Panc1 (cell line): ENCODE data around the gene CDKL1. TPM values are rescaled to one million over a fixed set of nuclear protein-coding genes. Genes with fewer than 3 reads are reported as not detected.

Source experiments
- ATAC-seq: fragments of 200-7000 bp; cut with Tn5 transposase; 2 replicates; pipeline ENCODE4 v1.9.1; 2020; ENCODE audit warnings: mild to moderate bottlenecking, moderate library complexity
- BruUV-seq: library from RNA; stranded (reverse); fragments of 400-500 nt; replicated peaks from 2 replicates; lab custom pipeline; 2021; lab: Mats Ljungman, UMichigan
- CTCF ChIA-PET: fragments of 300-600 bp; sonication (Branson Sonifier 250); formaldehyde crosslinking; loops from one replicate; lab custom pipeline; 2022; ENCODE audit warnings: antibody characterized with exemption; lab: Charles Lee
- POLR2A ChIA-PET: fragments of 300-600 bp; sonication (Branson Sonifier 250); formaldehyde crosslinking; loops from one replicate; lab custom pipeline; 2022; ENCODE audit warnings: antibody characterized with exemption; lab: Charles Lee
- DNase-seq: peaks from one replicate; pipeline ENCODE4 v3.0.0-alpha.2; 2010; ENCODE audit warnings: low read depth, low spot score
- H3K27ac ChIP-seq: 2 replicates; pipeline ENCODE4 v1.5.1; 2011; ENCODE audit warnings: mild to moderate bottlenecking, low read length, inconsistent platforms
- H3K27me3 ChIP-seq: fragments of 200-500 bp; sonication (Bioruptor generic); 2 replicates; pipeline ENCODE4 v1.6.0; 2014; ENCODE audit warnings: low read length, inconsistent platforms; ENCODE audit not compliant: control insufficient read depth, insufficient read depth
- H3K36me3 ChIP-seq: fragments of 200-500 bp; sonication (Bioruptor generic); 2 replicates; pipeline ENCODE4 v1.5.1; 2014; ENCODE audit warnings: inconsistent platforms, mild to moderate bottlenecking, low read length, moderate library complexity; ENCODE audit not compliant: control insufficient read depth, insufficient read depth
- H3K4me1 ChIP-seq: 2 replicates; pipeline ENCODE4 v1.5.1; 2011; ENCODE audit warnings: inconsistent platforms, mild to moderate bottlenecking, low read length, moderate library complexity; ENCODE audit not compliant: control insufficient read depth, insufficient read depth
- H3K4me3 ChIP-seq, 2 experiments: 2 replicates each; pipeline ENCODE4 v1.5.1; 2011 to 2012; ENCODE audit warnings: low read depth in 2 of 2, low read length in 2 of 2, mild to moderate bottlenecking in 2 of 2, inconsistent platforms in 1 of 2, moderate library complexity in 1 of 2
- H3K9me3 ChIP-seq: fragments of 200-500 bp; sonication (Bioruptor generic); 2 replicates; pipeline ENCODE4 v1.5.1; 2014; ENCODE audit warnings: low read depth, mild to moderate bottlenecking, inconsistent platforms, low read length, moderate library complexity; ENCODE audit not compliant: control insufficient read depth, insufficient read depth
- POLR2AphosphoS5 ChIP-seq: IDR thresholded peaks from 2 replicates; pipeline ENCODE4 v1.6.1; 2012; ENCODE audit warnings: mild to moderate bottlenecking, low read depth, low read length, moderate library complexity
- SIN3A ChIP-seq: IDR thresholded peaks from 2 replicates; pipeline ENCODE4 v1.6.1; 2012; ENCODE audit warnings: low read depth, mild to moderate bottlenecking, low read length, moderate library complexity, borderline replicate concordance; ENCODE audit not compliant: insufficient read depth
- TCF7L2 ChIP-seq: IDR thresholded peaks from 2 replicates; pipeline ENCODE4 v1.6.1; 2011; ENCODE audit warnings: mild to moderate bottlenecking, low read depth, low read length, inconsistent platforms
- in situ Hi-C: cut with HindIII; loops from 2 replicates; pipeline ENCODE4 v1.10.0; 2016; ENCODE audit warnings: low sequenced_read_pairs, low pct_unique_long_range_greater_than_20kb
- intact Hi-C: fragments of 100-400 bp; cut with micrococcal nuclease; formaldehyde crosslinking; loops from one replicate; pipeline ENCODE4 v1.10.0; 2022; ENCODE audit not compliant: unreplicated experiment
- total RNA-seq: library from RNA; stranded (reverse); gene quantifications from one replicate; pipeline ENCODE4 v1.2.1, GENCODE V29; 2021; ENCODE audit not compliant: unreplicated experiment
- TF ChIP-seq, protein P1 (sequence below): fragments of 450-650 bp; IDR thresholded peaks from 2 replicates; pipeline ENCODE4 v1.5.1; 2017; ENCODE audit warnings: mild to moderate bottlenecking
- TF ChIP-seq, protein P2 (sequence below), 2 experiments: IDR thresholded peaks; 2 replicates each; pipeline ENCODE4 v1.6.1; 2011 to 2012; ENCODE audit warnings: low read depth in 2 of 2, control low read depth in 1 of 2, low read length in 1 of 2, mild to moderate bottlenecking in 1 of 2, moderate library complexity in 1 of 2; ENCODE audit not compliant: insufficient read depth in 1 of 2

CDKL1 gene
- total RNA-seq, 1 experiment from 2014 or later: 5.8 TPM

GRCh38 chr14:50383618-50384225, 13.0 kb downstream of the CDKL1 start:
- Histone ChIP-seq H3K4me3 (no peak overlapping the region), H3K4me1 (no peaks in the 10 kb centered on the region), H3K27ac (no peak overlapping the region), H3K27me3 (no peaks in the 10 kb centered on the region), H3K36me3 (no peaks in the 10 kb centered on the region), H3K9me3 (no peaks in the 10 kb centered on the region)
- ATAC-seq (no peak), DNase-seq (no peak)
- in situ Hi-C loops (no loop called here), intact Hi-C loops (no loop called here)
- no peak for TF ChIP-seq SIN3A
- no peak for TF ChIP-seq POLR2AphosphoS5
- TF ChIP-seq, protein P1, sequence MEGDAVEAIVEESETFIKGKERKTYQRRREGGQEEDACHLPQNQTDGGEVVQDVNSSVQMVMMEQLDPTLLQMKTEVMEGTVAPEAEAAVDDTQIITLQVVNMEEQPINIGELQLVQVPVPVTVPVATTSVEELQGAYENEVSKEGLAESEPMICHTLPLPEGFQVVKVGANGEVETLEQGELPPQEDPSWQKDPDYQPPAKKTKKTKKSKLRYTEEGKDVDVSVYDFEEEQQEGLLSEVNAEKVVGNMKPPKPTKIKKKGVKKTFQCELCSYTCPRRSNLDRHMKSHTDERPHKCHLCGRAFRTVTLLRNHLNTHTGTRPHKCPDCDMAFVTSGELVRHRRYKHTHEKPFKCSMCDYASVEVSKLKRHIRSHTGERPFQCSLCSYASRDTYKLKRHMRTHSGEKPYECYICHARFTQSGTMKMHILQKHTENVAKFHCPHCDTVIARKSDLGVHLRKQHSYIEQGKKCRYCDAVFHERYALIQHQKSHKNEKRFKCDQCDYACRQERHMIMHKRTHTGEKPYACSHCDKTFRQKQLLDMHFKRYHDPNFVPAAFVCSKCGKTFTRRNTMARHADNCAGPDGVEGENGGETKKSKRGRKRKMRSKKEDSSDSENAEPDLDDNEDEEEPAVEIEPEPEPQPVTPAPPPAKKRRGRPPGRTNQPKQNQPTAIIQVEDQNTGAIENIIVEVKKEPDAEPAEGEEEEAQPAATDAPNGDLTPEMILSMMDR: no peak
- no peak for TF ChIP-seq TCF7L2
- TF ChIP-seq, protein P2, sequence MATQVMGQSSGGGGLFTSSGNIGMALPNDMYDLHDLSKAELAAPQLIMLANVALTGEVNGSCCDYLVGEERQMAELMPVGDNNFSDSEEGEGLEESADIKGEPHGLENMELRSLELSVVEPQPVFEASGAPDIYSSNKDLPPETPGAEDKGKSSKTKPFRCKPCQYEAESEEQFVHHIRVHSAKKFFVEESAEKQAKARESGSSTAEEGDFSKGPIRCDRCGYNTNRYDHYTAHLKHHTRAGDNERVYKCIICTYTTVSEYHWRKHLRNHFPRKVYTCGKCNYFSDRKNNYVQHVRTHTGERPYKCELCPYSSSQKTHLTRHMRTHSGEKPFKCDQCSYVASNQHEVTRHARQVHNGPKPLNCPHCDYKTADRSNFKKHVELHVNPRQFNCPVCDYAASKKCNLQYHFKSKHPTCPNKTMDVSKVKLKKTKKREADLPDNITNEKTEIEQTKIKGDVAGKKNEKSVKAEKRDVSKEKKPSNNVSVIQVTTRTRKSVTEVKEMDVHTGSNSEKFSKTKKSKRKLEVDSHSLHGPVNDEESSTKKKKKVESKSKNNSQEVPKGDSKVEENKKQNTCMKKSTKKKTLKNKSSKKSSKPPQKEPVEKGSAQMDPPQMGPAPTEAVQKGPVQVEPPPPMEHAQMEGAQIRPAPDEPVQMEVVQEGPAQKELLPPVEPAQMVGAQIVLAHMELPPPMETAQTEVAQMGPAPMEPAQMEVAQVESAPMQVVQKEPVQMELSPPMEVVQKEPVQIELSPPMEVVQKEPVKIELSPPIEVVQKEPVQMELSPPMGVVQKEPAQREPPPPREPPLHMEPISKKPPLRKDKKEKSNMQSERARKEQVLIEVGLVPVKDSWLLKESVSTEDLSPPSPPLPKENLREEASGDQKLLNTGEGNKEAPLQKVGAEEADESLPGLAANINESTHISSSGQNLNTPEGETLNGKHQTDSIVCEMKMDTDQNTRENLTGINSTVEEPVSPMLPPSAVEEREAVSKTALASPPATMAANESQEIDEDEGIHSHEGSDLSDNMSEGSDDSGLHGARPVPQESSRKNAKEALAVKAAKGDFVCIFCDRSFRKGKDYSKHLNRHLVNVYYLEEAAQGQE (IDR thresholded peaks at IDR 0.05; ENCODE audit: insufficient read depth in 1 of 2, low read depth in 2 of 2, low read length in 1 of 2): no peak
- ChIA-PET POLR2A (no interaction called here), CTCF (no interaction called here)
- no TSS peak for BruUV-seq

- no peak overlapping the region for H3K27ac ChIP-seq
- no peaks in the 10 kb centered on the region for H3K9me3 ChIP-seq
- CTCF ChIA-PET: no interaction called here
- no peak for ATAC-seq
- intact Hi-C loops (no loop called here), in situ Hi-C loops (no loop called here)
- no peaks in the 10 kb centered on the region for H3K4me1 ChIP-seq
- DNase-seq: no peak
- TF ChIP-seq, protein P2 (IDR thresholded peaks at IDR 0.05; ENCODE audit: insufficient read depth in 1 of 2, low read depth in 2 of 2, low read length in 1 of 2): no peak
- TF ChIP-seq SIN3A (no peak), POLR2AphosphoS5 (no peak), TCF7L2 (no peak)
- TF ChIP-seq, protein P1: no peak
- H3K4me3 ChIP-seq: no peak overlapping the region
- BruUV-seq: no TSS peak
- no peaks in the 10 kb centered on the region for H3K36me3 ChIP-seq
- POLR2A ChIA-PET: interaction anchor here (0.7 kb wide), 1 partner anchor 18 kb away, joined by 3 read pairs; no protein-coding TSS in a partner anchor
- no peaks in the 10 kb centered on the region for H3K27me3 ChIP-seq
Measured at GRCh38 chr14:50381823-50382287, 14.8 kb downstream of the CDKL1 start.
